Central memory CD4-positive, alpha-beta T cell (primary cell): ENCODE measurements around the gene ZDHHC17.

ENCODE experiments used
- DNase-seq: peaks from one replicate; pipeline ENCODE4 v3.0.0; 2022

Gene ZDHHC17

GRCh38 chr12:76879710-76880518 lies 116.0 kb downstream of the ZDHHC17 start:
- no peak for DNase-seq

GRCh38 chr12:76880519-76881023 lies 116.7 kb downstream of the ZDHHC17 start:
- no peak for DNase-seq

- no peak for DNase-seq
Measured at GRCh38 chr12:76881142-76881541, 117.2 kb downstream of the ZDHHC17 start.

- DNase-seq = no peak
Measured at GRCh38 chr12:76882367-76882766, 118.5 kb downstream of the ZDHHC17 start.

GRCh38 chr12:76883151-76883550 lies 119.2 kb downstream of the ZDHHC17 start:
- no peak for DNase-seq

GRCh38 chr12:76883811-76884210 lies 119.9 kb downstream of the ZDHHC17 start:
- no peak for DNase-seq

- no peak for DNase-seq
Measured at GRCh38 chr12:76888775-76889174, 124.9 kb downstream of the ZDHHC17 start.

GRCh38 chr12:76890151-76891143 lies 126.5 kb downstream of the ZDHHC17 start:
- DNase-seq = no peak

- no peak for DNase-seq
Measured at GRCh38 chr12:76891609-76892008, 127.7 kb downstream of the ZDHHC17 start.

- DNase-seq = no peak
Measured at GRCh38 chr12:76895796-76896195, 131.9 kb downstream of the ZDHHC17 start.

GRCh38 chr12:76896274-76896673 lies 132.4 kb downstream of the ZDHHC17 start:
- no peak for DNase-seq

GRCh38 chr12:76898442-76898841 lies 134.5 kb downstream of the ZDHHC17 start:
- DNase-seq = no peak

- DNase-seq = no peak
Measured at GRCh38 chr12:76899522-76899921, 135.6 kb downstream of the ZDHHC17 start.

GRCh38 chr12:76901628-76902380 lies 137.9 kb downstream of the ZDHHC17 start:
- no peak for DNase-seq
